HG02588 (cell line): ENCODE data around the gene MICAL3.
"Not testable (repeated sequence)": the region's sequence is repeated elsewhere in the genome, so short reads cannot be mapped to it uniquely, and the experiment has no call there.

ENCODE experiments used
- ATAC-seq: cut with Tn5 transposase; IDR thresholded peaks from one replicate; pipeline ENCODE4 v1.9.1; 2021; ENCODE audit warnings: mild to moderate bottlenecking, moderate library complexity; ENCODE audit not compliant: unreplicated experiment

MICAL3 gene

DNA sequence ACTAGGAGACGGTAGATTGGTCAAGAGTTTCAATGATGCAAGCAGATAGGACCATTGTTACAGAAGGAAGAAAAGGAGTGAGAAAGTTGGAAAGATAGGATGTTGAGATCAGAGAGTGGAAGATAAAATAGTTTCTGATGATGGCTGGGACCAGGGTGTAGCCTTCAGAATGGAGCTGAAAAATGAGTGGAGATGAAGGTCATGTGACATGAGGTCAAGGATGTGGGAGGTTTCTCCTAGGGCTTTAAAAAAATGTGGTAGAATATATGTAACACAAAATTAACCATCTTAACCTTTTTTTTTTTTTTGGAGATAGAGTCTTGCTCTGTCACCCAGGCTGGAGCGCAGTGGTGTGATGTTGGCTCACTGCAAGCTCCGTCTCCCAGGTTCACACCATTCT is 35.1 kb upstream of the MICAL3 start:
- no peak for ATAC-seq

DNA sequence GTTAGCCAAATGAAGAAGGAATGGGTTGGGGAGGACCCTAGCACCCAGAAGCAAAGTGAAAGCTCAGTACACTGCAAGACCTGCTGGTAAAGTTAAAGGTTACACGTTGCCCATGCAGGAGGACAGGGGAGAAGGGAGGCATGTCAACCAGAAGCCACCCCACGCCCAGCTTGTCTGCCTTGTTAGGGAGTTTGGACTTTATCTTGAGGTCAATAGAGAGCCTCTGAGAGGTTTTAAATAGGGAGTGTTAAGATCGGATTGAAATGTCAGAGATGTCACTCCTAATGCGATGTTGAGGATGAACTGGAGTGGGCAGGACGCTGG is 34.7 kb upstream of the MICAL3 start:
- no peak for ATAC-seq

DNA sequence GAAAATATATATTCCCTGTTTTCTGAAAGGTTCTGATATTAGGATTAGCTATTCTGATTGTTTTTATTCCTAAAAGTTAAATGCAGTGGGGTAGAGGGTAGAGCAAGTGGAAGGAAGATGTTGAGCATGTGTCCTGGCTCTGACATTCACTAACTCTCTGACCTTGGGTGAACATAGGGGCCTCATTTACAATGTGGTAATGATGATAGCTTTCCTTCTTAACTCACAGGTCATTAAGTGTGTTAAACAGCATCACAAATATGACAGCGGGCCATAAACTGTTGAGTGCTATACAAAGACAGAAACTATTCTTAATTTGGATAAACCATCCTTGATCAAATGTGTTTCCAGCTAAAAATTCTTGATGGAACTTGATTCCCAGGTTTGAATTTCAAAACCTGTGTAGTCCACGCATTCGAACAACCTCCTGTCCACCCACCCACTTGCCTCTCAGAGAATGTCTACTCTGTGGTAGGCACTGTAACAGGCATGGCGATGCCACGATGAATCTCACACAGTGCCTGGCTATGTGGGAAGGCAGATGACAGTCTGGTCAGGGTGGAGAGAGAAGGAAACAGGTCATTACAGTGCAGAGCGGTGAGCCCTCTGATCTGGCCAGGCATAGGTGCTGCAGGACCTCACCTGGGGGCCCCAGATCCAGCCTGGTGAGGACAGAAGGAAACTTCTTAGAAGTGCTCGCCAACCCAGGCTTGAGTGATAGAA is 34.2 kb upstream of the MICAL3 start:
- no peak for ATAC-seq

DNA sequence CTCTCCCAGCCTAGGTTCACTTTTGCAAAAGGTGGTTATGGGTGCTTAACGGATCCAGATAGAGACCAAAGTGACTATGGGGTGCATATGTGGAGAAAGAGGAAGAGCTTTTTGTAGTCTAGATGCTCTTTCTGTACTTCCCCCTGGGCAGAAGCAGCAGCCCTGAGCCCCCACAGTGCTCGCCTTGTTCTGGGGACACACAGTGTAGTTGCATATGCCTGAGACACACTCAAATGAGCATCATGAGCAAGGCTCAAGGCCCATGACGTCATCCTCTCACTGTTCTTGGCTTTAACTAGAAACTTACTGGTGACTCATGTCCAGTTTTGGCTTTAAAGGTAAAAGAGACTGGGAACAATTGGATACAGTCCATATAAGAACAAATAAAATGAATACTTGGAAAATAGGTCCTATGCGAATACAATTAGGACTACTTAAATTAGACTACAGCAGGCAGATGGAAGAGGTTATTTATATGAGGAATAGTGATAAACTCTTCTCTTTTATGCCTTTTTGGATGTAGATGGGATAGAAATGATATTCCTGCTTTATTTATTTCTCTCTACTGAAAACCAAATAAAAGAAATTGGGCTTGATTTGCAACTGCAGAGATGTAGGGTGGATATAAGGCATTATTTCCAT is 33.3 kb upstream of the MICAL3 start:
- ATAC-seq, result peak; percentile 48

DNA sequence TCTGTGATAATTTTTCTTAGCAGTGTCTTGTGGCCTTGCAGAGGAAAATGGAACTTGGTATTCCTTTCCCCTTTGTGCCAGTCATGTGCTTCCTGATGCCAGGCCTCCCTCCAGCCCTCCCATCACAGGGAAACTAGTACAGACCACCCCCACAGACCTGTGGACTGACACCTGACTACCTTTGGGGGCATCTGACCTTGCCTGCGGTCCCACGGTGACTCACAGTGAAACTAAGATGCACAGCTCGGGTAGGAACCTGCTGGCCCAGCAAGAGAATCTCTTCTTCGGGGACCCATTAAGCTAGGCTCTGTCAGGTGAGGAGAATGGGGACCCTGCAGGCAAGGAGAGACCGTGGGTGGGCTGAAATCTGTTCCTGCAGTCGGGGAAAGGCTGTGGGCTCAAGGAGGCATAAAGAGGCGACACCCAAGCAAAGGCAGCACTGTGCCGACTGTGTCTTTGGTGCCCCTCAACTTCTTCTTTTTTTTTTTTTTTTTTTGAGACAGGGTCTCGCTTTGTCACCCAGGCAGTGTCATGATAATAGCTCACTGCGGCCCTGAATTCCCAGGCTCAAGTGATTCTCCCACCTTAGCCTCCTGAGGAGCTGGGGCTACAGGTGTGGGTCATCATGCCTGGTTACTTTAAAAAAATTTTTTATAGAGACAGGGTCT is 32.6 kb upstream of the MICAL3 start:
- peak; percentile 51 for ATAC-seq

DNA sequence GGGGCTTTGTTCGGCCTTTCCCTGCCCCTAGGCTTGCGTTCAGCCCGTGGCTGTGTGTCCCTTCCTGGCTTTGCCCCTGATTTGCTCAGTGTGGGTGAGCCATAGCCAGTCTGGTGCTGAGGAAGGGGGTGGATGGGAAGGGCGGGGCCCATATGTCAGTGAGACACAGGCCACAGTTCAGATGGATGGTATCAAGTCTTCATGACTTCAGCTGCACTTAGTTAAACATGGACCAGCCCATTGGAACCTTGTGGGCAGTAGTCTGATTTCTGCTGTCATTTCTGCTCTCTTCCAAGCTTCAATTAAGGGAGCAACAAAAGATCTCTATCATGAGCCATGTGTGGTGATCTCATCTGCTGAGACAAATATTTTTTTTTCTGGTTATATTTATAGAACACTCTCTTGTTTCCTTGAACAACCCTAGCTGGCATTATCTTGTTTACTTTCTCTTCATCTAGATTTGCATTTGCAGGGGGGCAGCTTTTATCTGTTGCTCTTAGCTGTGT is 31.9 kb upstream of the MICAL3 start:
- no peak for ATAC-seq

DNA sequence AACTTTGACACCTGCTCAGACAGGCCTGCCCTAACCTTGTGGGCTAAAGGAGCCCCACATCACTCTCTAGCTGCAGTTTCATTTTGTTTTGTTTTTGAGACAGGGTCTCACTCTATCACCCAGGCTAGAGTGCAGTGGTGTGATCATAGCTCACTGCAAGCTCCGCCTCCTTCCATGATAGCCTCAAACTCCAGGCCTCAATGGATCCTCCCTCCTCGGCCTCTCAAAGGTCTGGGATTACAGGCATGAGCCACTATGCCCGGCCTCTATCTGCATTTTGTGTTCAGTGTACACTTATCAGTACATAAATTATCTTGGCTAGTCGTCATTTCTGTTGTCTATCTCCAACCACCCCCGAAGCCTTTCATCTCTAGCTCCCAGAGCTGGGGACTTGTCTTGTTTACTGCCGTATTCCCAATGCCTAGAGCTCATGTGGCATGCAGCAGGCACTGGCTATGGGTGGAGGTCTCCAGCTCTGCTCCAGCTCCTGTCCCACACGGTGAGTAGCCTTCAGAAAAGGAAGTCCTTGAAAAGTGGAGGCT is 31.3 kb upstream of the MICAL3 start:
- ATAC-seq, result no peak

DNA sequence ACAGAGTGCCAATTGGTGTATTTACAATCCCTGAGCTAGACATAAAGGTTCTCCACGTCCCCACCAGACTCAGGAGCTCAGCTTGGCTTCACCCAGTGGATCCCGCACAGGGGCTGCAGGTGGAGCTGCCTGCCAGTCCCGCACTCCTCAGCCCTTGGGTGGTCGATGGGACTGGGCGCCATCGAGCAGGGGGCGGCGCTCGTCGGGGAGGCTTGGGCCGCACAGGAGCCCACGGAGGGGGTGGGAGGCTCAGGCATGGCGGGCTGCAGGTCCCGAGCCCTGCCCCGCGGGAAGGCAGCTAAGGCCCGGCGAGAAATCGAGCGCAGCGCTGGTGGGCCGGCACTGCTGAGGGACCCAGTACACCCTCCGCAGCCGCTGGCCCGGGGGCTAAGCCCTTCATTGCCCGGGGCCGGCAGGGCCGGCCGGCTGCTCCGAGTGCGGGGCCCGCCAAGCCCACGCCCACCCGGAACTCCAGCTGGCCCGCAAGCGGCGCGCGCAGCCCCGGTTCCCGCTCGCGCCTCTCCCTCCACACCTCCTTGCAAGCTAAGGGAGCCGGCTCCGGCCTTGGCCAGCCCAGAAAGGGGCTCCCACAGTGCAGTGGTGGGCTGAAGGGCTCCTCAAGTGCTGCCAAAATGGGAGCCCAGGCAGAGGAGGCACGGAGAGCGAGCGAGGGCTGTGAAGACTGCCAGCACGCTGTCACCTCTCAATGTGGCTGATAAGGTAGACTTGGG is 29.0 kb upstream of the MICAL3 start:
- not testable (repeated sequence) for ATAC-seq

DNA sequence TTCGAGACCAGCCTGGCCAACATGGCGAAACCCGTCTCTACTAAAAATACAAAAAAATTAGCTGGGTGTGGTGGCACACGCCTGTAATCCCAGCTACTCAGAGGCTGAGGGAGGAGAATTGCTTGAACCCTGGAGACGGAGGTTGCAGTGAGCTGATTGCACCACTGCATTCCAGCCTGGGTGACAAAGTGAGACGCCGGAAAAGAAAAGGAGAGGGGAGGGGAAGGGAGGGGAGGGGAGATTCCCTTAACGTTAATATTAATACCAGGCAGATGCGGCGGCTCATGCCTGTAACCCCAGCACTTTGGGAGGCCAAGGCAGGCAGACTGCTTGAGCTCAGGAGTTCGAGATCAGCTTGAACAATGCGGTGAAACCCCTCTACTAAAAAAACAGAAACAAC is 26.8 kb upstream of the MICAL3 start:
- ATAC-seq, result not testable (repeated sequence)

DNA sequence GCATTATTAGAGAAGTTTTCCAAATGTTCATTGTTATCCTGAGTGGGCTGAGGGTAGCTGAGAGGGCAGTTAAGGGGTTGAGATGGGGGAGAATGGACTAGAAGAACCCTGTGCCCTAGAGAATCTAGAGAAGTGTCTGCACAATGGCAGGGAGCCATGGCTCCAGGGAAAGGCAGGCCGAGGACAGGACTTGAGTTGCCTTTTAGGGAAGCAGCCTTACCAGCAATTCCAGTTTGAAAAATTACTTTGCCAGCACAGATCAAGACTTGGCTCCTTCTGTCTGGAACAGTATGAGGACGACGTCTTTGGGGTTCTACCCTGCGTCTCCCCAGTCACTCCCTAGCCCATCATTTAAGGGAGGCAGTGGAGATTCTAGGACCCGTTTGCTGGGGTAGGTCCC is 25.7 kb upstream of the MICAL3 start:
- no peak for ATAC-seq

DNA sequence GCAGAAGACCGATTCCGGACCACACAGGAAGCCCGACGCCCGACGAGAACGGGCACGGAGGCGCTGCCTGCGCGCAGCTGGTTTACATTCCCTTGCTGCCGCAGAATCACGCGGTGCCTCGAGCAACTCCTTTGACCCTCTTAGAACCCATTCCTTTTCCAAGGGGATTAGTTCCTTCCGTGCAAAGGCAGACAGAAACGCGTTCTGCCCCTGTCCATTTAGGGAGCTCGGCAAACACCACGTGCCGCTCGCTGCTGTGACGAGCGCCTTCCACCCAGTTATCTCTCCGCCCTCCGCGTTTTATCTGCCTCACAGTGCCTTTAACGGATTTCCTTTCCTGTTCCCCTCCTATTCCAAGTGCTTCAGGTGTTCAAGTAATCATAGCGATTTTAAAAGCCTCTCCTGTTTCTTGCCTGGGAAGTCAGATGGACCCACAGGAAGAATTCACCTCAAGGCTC is 24.1 kb upstream of the MICAL3 start:
- no peak for ATAC-seq

DNA sequence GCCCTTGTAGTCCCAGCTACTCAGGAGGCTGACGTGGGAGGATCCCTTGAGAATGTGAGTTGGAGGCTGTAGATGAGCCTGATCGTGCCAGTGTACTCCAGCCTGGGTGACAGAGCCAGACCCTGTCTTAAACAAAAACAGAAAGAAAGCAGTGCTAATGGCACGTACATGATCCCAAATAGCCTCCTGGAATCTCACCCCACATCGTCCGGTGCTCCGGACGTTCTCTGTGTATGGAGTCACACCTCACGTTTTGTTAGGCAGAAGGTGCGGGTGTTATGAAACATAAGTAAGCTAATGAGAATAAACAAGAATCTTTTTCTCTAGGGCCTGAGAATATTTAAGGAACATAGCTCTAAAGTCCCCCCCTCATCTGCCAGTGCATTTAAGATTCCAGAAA is 23.7 kb upstream of the MICAL3 start:
- no peak for ATAC-seq

DNA sequence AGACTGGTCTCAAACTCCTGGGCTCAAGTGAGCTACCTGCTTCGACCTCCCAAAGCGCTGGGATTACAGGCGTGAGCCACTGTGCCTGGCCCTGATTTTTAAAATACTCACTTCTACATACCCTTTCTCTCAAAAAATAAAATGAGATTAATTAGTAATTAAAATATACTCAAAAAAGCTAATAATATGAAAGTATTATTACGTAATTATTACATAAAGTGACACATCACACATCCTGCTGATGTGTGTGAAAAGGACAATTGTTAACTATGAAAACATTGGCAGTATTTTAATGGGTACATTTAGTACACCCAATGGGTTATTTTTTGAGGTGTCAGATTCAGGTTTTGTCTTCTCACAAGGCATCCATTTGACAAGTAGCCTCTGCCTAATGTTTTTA is 21.4 kb upstream of the MICAL3 start:
- no peak for ATAC-seq

DNA sequence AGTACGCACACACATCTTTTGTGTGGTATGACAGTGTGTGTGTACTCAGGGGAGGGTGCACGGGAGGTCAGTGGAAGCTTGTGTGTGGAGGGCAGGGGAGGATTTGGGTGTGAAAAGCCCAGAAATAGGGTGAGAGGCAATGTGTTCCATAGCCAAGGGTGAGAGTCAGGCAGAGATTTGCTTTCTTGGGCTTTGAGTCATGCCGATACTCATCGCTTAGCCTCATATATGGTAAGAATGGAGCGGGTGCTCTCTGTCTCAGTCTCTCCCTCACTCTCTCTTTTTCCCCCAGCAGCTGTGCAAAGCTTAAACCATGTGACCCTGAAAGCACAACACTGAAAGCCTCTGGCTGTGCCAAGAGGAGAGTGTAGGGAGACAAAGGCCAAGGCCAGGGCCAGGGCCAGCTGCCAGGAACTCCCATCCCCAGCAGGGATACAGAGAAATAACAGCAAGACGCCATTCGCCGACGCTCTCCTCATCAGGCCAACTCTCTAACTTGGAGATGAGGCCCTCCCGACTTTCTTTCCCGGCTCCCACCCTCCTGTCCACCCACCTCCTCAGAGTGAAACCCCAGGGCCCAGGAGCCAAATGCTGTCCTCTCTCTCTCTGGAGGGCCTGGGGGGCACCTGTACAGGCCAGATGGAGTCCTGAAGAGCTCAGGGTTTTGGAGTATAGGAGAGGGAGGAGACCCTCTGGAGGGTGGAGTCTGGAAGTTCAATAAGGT is 20.3 kb upstream of the MICAL3 start:
- ATAC-seq, result no peak

DNA sequence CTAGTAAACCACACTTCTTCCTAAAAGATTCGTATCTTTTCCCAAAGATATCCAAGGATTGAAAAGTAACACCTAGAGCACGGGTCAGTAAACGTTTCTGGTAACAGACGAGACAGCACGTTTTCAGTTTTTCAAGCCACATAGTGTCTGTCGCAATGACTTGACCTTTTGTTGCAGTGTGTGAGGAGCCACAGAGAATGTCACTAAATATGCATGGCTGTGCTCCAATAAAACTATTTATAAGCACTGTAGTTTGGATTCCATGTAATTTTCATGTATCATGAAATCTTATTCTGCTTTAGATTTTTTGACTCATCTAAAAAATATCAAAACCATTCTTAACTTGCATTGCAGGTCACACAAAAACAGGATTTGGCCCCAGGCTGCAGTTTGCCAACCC is 18.3 kb upstream of the MICAL3 start:
- no peak for ATAC-seq

DNA sequence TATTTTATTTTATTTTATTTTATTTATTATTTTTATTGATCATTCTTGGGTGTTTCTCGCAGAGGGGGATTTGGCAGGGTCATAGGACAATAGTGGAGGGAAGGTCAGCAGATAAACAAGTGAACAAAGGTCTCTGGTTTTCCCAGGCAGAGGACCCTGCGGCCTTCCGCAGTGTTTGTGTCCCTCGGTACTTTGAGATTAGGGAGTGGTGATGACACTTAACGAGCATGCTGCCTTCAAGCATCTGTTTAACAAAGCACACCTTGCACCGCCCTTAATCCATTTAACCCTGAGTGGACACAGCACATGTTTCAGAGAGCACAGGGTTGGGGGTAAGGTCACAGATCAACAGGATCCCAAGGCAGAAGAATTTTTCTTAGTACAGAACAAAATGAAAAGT is 16.5 kb upstream of the MICAL3 start:
- not testable (repeated sequence) for ATAC-seq

DNA sequence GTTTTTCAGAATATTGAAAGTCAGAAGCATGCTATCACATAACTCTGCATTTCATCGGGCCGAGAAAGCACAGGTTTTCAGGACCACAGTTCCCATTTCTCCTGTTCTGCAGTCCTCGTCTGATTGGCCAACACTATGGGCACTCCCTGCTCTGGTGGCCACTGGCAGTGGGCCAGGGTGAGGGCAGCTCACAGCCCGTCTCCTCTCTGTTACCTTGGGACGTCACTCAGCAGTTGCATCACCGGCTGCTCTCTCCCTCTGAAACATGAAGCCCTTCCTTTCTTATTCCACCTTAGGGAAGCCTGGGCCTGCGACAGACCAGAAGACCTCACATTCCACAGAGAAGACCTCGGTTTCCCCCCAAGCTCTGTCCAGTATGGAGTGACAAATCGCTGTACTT is 11.4 kb upstream of the MICAL3 start:
- ATAC-seq, result no peak

DNA sequence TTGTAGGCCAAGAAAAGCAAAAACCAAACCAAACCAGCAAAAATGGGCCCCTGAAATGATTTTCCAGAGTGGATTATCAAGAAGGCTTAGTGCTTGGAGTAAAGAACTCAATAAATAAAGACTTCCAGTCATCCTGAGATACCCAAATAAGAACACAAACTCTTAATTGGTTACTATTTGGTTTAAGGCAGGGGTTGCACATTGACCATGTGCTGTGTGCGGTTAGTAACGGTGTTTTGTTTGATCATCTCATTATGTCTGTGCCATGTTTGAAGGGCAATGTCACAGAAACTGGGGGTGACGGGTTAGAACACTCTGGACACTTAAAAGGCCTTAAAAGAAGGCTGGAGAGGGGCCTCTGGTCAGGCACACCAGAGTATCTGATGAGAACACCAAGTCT is 9.7 kb upstream of the MICAL3 start:
- ATAC-seq, result no peak

DNA sequence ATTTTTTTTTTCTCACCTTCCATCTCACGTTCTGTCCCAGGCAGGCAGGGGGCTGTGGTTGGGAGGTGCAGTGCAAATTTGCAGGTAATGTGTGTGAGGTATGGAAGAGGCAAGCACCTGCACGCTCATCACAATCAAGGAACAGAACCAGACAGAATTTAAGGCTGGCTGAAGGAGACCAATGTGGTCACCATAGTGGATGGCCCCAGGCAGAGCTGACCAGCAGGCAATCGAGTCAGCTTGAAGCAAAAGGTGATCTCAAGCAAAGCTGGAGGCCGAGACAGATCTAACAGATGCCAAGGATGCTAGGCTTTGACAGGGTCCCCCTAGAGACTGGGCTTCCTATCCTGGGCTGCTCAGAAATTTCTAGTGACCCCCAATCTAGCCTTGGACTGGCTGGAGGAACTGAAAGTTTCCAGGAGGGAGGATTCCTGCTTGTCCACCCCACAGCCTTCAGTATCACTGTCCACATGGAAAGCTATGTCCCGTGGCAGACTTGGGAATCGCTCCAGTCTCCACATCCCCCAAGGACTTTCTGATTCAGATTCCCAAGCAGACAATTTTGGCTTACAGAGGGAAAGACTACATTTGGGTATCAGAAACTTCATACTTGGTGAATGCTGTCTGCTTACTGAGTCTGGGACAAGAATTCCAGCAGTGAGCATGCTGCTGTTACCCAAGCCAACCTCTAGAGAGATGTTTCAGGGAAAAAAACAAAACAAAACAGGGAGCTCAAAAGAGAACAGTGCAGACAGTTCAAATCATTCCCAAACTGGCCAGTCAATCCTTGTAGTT is 9.0 kb upstream of the MICAL3 start:
- no peak for ATAC-seq
